Activated CD8-positive, alpha-beta memory T cell treated with anti-CD3 and anti-CD28 coated beads, Interleukin-2, amount 50 U/mL, for 4 hours (primary cell): ENCODE results near the gene CRTC1.
A peak's percentile ranks its signal among the peaks of the same experiment; 100 is the strongest.
"Not testable (repeated sequence)": the region's sequence is repeated elsewhere in the genome, so short reads cannot be mapped to it uniquely, and the experiment has no call there.

Experiments used
- DNase-seq: peaks from one replicate; pipeline ENCODE4 v3.0.0-alpha.2; 2020

Gene CRTC1

GRCh38 chr19:18815673-18816072 is 132.2 kb downstream of the CRTC1 start:
- DNase-seq: no peak

GRCh38 chr19:18816645-18817044 is 133.2 kb downstream of the CRTC1 start:
- DNase-seq: not testable (repeated sequence)

GRCh38 chr19:18817574-18817973 is 134.1 kb downstream of the CRTC1 start:
- DNase-seq: no peak

GRCh38 chr19:18828786-18829185 is 145.3 kb downstream of the CRTC1 start:
- DNase-seq: no peak

GRCh38 chr19:18830488-18830887 is 147.0 kb downstream of the CRTC1 start:
- no peak for DNase-seq

GRCh38 chr19:18831524-18832305 is 148.2 kb downstream of the CRTC1 start, which contains the start of gene UPF1:
UPF1 (plus strand) TSS chr19:18831959; CDS start chr19:18832210, 251 bp downstream.
- DNase-seq: peak; percentile 97
